ENCODE results near the gene OGT. TPM values are rescaled to one million over a fixed set of nuclear protein-coding genes. Genes with fewer than 3 reads are reported as not detected.

OGT gene
- total RNA-seq, 1 experiment from 2014 or later, result 54.2 TPM

- no peak for DNase-seq (ENCODE audit: low read depth)
- in situ Hi-C loops (cut with HindIII; ENCODE audit: low pct_unique_long_range_greater_than_20kb, low sequenced_read_pairs), result no loop called here
These were observed 82.2 kb downstream of the OGT start for GRCh38 chrX:71615056-71615455.

DNA sequence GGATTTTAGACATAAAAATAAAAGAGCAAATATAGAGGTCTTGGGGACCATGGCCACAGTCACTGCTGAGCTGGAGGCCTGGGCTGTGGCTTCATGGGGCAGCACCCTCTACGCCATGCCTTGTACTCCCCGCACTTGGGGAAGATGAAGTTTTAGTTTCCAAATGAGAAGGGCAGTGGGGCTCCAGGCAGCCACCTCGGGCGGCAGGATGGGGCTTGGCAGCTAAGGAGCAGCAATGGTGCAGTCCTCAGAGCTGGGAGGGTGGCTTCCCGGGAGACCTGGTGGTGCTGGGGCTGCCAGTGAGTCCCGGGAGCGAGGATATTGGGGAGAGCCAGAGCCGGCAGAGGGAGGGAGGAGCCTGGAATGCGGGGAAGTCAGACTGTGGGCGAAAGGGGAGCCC is 83.0 kb downstream of the OGT start:
- in situ Hi-C loops (cut with HindIII; ENCODE audit: low pct_unique_long_range_greater_than_20kb, low sequenced_read_pairs), result no loop called here
- DNase-seq (ENCODE audit: low read depth), result no peak

- no peak for DNase-seq (ENCODE audit: low read depth)
- in situ Hi-C loops (cut with HindIII; ENCODE audit: low pct_unique_long_range_greater_than_20kb, low sequenced_read_pairs), result no loop called here
These were observed 84.0 kb downstream of the OGT start for GRCh38 chrX:71616672-71617529.

- in situ Hi-C loops (cut with HindIII; ENCODE audit: low pct_unique_long_range_greater_than_20kb, low sequenced_read_pairs), result no loop called here
- no peak for DNase-seq (ENCODE audit: low read depth)
These were observed 84.8 kb downstream of the OGT start for GRCh38 chrX:71617742-71618141.

- in situ Hi-C loops (cut with HindIII; ENCODE audit: low pct_unique_long_range_greater_than_20kb, low sequenced_read_pairs), result no loop called here
- no peak for DNase-seq (ENCODE audit: low read depth)
These were observed 85.4 kb downstream of the OGT start, which contains the start of gene CXCR3 for GRCh38 chrX:71618303-71618721. Gene CXCR3, minus strand, starts transcription at chrX:71618511. Its CDS starts 62 bp downstream, at chrX:71618449.

DNA sequence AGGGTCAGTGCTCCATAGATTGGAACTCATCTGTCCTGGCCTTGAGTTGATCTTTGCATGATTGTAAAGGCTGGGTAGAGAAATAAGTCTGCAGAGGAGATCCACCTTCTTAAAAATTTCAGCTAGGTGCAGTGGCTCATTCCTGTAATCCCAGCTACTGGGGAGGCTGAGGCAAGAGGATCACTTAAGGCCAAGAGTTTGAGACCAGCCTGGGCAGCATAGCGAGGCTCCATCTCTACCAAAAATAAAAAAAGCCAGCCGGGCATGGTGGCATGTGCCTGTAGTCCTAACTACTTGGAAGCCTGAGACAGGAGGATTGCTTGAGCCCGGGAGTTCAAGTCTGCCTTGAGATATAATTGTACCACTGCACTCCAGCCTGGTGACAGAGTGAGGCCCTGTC is 85.9 kb downstream of the OGT start:
- DNase-seq (ENCODE audit: low read depth), result no peak
- in situ Hi-C loops (cut with HindIII; ENCODE audit: low pct_unique_long_range_greater_than_20kb, low sequenced_read_pairs), result no loop called here

DNA sequence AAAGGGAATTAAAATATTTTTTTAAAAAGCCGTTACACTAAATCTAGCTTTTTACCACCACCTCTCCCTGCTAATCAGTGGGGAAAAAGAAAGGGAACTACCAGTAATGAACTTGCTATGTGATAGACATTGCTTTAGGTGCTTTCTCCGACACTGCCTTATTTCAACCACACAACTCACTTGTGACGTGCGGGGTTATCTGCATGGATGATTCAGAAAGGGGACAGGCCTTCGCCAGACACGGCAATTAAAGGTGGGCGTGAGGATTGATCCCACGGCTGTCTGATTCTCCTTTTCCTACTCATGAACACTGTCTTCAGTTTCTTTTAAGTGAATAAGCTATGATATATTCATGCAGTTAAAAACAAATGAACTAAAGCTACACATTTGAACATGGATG is 86.3 kb downstream of the OGT start:
- in situ Hi-C loops (cut with HindIII; ENCODE audit: low pct_unique_long_range_greater_than_20kb, low sequenced_read_pairs), result no loop called here
- no peak for DNase-seq (ENCODE audit: low read depth)

GRCh38 chrX:71619986-71620385 is 87.1 kb downstream of the OGT start:
- in situ Hi-C loops (cut with HindIII; ENCODE audit: low pct_unique_long_range_greater_than_20kb, low sequenced_read_pairs), result no loop called here
- no peak for DNase-seq (ENCODE audit: low read depth)

- no peak for DNase-seq (ENCODE audit: low read depth)
- in situ Hi-C loops (cut with HindIII; ENCODE audit: low pct_unique_long_range_greater_than_20kb, low sequenced_read_pairs), result no loop called here
These were observed 88.7 kb downstream of the OGT start for GRCh38 chrX:71621603-71622002.

GRCh38 chrX:71622032-71622575 is 89.2 kb downstream of the OGT start:
- in situ Hi-C loops (cut with HindIII; ENCODE audit: low pct_unique_long_range_greater_than_20kb, low sequenced_read_pairs), result no loop called here
- no peak for DNase-seq (ENCODE audit: low read depth)

DNA sequence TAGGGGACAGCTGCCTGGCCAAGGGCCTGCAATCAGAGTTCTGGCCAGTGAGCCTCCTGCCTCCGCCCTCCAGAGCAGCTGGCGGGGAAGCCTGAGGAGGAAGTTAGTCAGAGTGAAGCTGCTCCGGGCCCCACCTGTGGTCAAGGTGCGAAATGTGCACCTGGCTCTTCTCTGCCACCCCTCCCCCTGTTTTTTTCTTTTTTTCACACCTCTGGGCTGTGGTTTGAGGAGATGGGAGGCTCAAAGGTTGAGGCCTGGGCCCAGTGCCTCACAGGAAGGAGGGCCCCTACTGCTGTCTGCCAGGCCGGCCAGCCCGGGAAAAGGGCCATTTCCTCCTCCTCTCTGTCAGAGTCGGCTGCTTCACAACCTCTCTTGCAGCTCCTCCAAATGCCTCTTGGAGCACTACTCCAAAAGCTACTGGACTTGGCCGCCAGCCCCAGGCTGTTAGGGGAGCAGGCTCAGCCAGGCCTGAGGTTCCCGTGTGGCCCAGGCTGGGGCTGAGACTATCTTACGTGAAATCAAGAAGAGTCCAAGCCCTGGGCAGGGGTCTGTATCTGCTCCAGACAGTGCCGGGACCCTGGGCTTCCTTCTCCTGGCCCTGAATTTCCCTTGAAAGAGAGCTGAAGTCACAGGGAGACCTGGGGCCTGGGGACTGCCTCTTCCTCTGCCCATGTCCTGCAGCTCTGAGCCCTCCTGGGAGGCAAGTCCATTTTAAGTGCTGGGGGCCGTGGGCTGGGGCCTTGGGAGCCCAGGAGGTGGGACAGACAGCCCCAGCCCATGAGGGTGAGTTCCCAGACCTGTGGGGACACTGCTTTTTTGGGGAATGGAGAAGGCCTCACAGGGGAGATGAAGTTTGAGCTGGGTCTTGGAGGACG is 89.9 kb downstream of the OGT start:
- in situ Hi-C loops (cut with HindIII; ENCODE audit: low pct_unique_long_range_greater_than_20kb, low sequenced_read_pairs), result no loop called here

GRCh38 chrX:71623714-71624113 is 90.8 kb downstream of the OGT start:
- in situ Hi-C loops (cut with HindIII; ENCODE audit: low pct_unique_long_range_greater_than_20kb, low sequenced_read_pairs), result no loop called here
- DNase-seq (ENCODE audit: low read depth), result no peak

More for the DNA sequence above, 89.9 kb downstream of the OGT start:
- no peak for DNase-seq (ENCODE audit: low read depth)

DNA sequence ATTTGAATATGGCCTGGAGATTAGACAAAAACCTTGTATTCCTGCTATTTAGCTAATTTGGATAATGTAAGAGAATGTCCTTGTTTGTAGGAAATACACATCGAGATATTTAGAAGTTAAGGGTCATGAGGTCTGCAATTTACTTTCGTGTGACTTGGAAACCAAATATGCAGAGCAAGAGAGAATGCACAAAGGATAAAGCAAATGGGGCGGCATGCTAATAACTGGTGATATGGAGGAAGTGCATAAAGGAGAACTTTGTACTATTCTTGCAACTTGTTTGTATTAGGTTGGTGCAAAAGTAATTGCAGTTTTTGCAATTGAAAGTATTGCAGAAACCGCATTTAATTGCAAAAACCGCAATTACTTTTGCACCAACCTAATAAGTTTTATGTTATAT is 92.6 kb downstream of the OGT start:
- no peak for DNase-seq (ENCODE audit: low read depth)
- in situ Hi-C loops (cut with HindIII; ENCODE audit: low pct_unique_long_range_greater_than_20kb, low sequenced_read_pairs), result no loop called here

Other genes with a start within 250 kb of the OGT start
- gene NONO, start 249.5 kb upstream of the OGT start, total RNA-seq (2014; rRNA removed; shearing (Covaris generic); ENCODE audit: low replicate concordance), result 523 TPM in 2 replicates
- 1.5 TPM in 1 of 2 replicates, not detected in the other for gene ITGB1BP2, start 231.4 kb upstream of the OGT start, total RNA-seq (2014; rRNA removed; shearing (Covaris generic); ENCODE audit: low replicate concordance)
- gene TAF1, start 166.7 kb upstream of the OGT start, total RNA-seq (2014; rRNA removed; shearing (Covaris generic); ENCODE audit: low replicate concordance), result 7.7 and 9.2 TPM in 2 replicates
- 2.3 TPM in 1 of 2 replicates, not detected in the other for gene GCNA, start 45.3 kb downstream of the OGT start, total RNA-seq (2014; rRNA removed; shearing (Covaris generic); ENCODE audit: low replicate concordance)
- gene CXCR3, start 85.4 kb downstream of the OGT start, total RNA-seq (2014; rRNA removed; shearing (Covaris generic); ENCODE audit: low replicate concordance), result not detected in 2 replicates
- not detected in 2 replicates for gene CXorf49, start 185.2 kb downstream of the OGT start, total RNA-seq (2014; rRNA removed; shearing (Covaris generic); ENCODE audit: low replicate concordance)
- gene CXorf49B, start 230.2 kb downstream of the OGT start, total RNA-seq (2014; rRNA removed; shearing (Covaris generic); ENCODE audit: low replicate concordance), result not detected in 2 replicates

Data from Caki2 (cell line).